C1 segment of cervical spinal cord (tissue), 14 donors: ENCODE data around the gene ARMC2.
"Not testable (repeated sequence)": the region's sequence is repeated elsewhere in the genome, so short reads cannot be mapped to it uniquely, and the experiment has no call there.

ENCODE experiments used
- DNase-seq, 14 donors: peaks; one replicate each; lab custom pipeline; 2025; lab: John Stamatoyannopoulos, UW

Gene ARMC2

GRCh38 chr6:108914235-108915022, 66.2 kb downstream of the ARMC2 start:
- no peak for DNase-seq

DNA sequence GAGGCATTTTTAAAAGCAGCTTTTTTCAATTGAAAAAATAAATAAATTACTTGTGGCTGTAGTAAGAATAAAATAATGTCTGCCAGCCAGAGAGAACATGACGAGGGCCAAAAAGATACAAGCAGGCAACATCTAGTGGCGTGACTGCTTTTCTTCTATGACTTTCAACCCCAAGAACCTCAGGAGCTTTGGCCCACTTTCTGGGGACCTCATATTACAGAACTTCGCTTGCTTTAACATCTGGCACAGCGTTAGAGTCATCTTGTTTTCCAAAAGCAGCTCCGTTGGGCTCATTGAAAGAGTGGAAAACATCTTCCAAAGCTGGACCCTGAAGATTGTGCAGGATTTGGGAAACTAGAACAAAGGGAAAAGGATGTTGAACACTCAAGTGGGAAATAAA, 67.0 kb downstream of the ARMC2 start:
- DNase-seq, result no peak

DNA sequence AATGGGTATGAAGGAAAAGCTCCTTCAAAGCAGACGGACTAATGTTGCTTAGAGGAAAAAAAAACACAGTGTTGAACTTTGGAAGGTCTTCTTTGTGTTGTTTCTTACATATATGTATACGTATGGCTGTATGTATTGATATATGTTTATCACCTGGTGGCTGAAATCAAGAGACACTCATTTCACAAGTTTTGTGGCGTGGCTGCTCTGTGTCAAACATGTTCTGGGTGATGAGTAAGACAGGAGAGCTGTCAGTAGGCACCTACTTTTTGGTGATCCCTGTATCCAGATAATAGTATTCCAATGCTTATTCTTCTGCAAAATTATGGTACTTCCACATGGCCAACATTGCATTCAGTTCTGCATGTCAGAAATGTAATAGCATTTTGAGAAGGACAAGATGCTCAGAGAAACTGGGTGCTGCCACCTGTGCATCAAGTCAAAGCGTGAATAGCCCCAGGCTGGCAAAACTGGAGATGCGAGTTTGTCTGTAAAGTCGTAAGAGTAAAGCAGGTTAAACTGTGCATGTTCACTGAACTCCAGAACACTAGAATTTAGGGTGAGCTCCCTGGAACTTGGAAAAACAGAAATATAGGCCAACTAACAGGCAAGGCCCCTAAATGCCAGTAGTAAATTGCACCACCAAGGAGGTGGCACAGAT, 67.9 kb downstream of the ARMC2 start:
- DNase-seq, result no peak

DNA sequence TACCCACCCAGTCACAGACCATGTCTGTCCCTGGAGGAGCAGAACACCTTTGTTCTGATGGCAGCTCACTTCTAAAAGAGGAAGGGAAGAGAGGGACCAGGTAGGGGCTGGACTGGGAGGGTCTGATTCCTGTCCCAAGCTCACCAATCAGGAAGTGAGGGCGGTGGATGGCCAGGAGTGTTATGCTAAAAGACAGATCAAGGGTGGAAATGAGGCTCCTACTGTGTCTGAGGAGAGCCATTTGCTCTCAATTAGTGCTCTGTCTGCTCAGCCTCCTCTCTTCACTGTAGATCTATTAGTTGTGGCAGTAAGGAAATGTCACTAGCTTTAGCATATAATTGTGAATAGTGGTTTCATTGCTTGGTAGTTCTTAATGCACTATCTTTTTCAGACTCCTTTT, 72.5 kb downstream of the ARMC2 start:
- DNase-seq, result no peak

- no peak for DNase-seq
Observed at GRCh38 chr6:108921547-108922361, 73.5 kb downstream of the ARMC2 start.

DNA sequence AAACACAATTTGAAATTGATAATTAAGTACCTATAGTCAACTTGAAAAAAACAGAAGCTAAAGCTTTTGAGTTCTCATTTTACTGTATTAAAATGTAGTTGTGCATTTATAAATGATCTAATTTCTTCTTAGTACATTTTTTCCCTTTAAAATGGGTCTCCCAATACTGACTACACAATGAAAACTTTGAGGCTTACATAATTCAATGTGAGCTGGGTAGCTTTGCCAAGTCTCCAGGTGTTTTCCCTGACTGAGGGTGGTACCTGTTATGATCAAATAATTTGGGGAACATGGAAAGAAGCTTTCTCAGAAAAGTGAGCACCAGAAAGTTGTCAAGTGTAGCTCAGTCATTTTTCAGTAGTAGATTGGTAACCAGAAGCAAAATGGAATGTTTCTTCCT, 74.3 kb downstream of the ARMC2 start:
- DNase-seq, result no peak

DNA sequence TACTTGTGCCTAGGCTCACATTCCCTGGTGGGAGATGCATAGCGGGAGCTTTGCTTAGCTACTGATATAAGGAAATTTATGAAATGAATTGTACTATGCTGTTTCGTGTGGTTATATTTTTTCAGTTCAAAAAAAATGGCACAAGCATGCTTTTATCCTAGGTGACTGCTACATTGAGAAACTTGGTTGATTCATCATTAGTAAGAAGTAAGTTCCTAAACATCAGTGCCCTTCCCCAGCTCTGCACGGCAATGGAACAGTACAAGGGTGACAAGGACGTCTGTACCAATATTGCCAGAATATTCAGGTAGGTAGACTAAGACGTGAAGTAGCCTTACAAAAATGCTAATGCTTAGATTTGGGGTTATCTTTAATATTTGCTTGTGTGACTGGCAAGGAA, 79.7 kb downstream of the ARMC2 start:
- DNase-seq, result no peak

- DNase-seq, result no peak
Observed at GRCh38 chr6:108928650-108929049, 80.4 kb downstream of the ARMC2 start.

DNA sequence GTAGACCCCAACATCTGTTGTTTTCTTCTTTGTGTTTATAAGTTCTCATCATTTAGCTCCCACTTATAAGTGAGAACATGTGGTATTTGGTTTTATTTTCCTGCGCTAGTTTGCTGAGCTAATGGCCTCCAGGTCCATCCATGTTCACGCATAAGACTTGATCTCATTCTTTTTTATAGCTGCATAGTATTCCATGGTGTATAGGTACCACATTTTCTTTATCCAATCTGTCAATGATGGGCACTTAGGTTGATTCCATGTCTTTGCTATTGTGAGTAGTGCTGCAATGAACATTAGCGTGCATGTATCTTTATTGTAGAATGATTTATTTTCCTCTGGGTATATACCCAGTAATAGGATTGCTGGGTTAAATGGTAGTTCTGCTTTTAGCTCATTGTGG, 82.9 kb downstream of the ARMC2 start:
- DNase-seq, result not testable (repeated sequence)

DNA sequence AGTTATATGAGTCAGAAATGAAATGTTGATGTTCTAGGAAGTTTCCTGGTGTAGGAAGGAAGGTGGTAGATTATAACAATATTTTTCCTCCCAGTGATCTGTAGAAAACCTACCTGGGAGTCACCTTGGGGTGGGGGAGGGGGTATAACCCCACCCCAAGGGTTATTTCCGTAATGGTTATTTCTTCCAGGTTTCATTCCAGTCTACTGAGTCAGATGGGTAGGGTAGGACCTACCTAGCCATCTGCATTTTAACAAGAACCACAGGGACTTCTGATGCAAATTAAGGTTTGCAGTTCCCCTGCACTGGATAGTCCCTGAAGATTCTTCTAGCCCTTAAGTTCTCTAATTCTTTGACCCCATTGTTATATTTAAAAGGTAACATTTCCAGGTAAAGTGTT, 88.9 kb downstream of the ARMC2 start:
- DNase-seq, result no peak

GRCh38 chr6:108940741-108941140, 92.5 kb downstream of the ARMC2 start:
- no peak for DNase-seq

- DNase-seq, result no peak
Observed at GRCh38 chr6:108941281-108941680, 93.1 kb downstream of the ARMC2 start.

DNA sequence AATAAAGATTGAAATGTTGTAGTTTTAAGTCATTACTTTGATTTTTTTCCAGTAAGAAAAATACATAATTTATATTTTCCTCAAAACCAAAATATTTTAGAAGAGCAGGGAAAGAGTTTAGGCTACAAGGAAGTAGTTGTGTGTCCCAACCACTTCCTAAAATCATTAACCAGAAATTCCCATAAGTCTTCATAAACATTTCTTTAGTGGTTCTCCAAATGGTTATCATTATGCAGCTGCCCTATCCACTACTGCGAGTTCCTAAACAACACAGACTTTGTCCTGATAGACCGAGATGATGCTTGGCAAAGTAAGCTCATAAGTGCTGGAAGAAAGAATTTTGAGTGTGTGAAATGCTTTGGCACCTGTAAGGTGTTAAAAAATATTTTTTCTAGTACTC, 93.6 kb downstream of the ARMC2 start:
- no peak for DNase-seq

DNA sequence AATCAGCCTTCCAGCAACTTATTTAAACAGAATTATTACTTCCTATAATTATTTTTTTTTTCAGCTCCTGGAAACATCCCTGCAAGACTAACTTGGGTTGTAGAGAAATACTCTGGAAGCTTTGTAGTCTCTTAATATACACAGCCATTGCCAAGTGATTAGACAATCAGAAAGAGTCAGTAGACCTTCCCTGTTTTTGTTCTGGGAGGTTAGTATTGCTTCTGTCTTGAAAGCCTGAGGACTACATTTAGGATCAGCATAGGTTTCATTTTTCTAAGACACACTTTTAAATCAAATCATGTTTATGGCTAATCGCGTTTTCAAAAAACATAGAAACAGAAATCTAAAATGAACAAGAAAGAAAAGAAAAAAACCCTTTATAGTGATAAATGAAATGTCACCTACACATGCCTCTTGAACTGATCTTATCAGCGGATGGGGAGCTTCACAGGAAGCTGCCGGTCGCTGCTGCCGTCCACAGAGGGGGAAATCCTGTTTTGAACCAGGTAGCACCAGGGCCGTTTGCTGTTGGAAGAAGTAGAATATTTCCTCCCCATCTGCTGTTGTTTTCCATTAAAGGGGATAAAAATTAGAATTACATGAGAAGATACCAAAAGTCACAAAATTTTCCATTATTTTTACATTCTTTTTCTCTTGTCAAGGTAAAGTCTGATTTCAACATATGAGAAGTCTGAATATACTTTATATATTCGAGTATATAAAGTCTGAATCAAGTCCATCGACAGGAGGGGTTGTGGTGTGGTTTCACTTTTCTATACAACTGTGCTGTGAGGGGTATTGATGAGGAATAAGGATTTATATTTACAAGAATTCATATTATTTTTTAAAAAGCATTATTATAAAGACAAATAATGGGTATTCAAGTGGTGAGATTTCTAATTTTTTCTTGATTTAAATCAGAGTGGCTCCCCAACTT, 94.6 kb downstream of the ARMC2 start:
- no peak for DNase-seq

- peak in 1 of 14 donors; percentile 22 for DNase-seq
Observed at GRCh38 chr6:108944071-108944470, 95.8 kb downstream of the ARMC2 start.

- peak in 2 of 14 donors; percentile 2 to 91 for DNase-seq
Observed at GRCh38 chr6:108944707-108945680, 96.8 kb downstream of the ARMC2 start.

DNA sequence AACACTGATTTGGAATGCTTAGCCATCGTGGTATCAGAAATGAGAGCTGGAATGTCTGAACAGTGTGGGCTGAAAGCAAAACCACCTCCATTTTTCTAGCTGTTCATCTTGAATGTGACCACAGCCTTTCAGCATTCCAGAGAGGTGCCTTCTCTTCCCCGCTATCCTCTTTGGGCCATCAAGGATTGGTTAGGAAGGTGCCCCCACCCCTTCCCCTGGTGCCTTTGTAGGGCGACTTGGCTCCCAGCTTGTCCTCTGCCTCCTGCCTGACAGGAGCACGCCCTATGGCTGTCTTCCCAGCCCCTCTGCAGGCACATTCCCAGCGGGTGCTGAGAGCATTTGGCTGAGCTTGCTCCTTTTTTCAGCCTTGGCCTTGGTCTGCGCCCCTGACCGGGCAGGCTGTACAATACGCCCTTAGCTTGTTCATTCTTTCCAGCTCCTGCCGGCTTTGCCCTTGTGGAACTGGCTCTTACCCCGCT, 97.5 kb downstream of the ARMC2 start:
- DNase-seq, result peak in 13 of 14 donors; percentile 12 to 100 (median 62)

GRCh38 chr6:108946695-108947094, 98.5 kb downstream of the ARMC2 start:
- no peak for DNase-seq

DNA sequence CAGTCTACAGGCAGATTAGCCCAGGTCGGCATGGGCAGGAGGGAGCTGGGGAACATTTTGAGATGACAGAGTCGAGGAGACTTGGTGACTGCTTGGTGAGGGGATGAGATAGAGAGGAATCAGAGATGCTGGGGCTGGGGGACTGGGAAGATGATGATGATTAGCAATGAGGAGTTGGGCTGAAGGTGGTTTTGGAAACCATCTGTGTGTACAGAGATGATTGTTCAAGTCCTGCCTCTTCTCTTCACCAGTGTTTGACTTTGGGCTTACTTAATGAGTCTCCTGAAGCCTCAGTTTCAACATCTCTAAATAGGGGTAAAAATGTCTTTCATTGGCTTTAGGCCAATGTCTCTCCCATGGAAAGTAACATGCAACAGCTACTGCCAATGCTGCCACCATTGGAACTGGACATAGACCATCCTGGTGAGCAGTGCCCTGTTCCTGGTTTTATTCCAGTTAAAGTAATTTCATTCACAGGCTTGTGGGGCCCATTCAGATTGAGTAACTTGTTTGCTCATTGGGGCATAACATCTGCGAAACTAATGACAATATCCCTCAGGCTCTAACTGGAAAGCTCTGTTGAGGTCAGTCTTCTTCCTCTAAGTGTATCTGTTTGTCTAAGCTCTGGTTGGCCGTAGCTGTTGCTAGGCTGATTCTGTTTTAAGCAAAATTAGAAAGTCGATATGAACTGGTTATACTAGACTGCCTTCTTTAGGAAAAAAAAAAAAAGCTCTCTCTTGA, 99.1 kb downstream of the ARMC2 start:
- peak in 1 of 14 donors; percentile 10 for DNase-seq
